Left hindlimb (tissue), 1 donor: Measurements from ENCODE around the gene EYA2.
A peak's percentile ranks its signal among the peaks of the same experiment; 100 is the strongest.
"Not testable (repeated sequence)": the region's sequence is repeated elsewhere in the genome, so short reads cannot be mapped to it uniquely, and the experiment has no call there.

Source experiments
- DNase-seq: peaks from one replicate; pipeline ENCODE4 v3.0.0-alpha.2; 2018

EYA2 gene

GRCh38 chr20:47189060-47189459 lies 294.4 kb downstream of the EYA2 start:
- no peak for DNase-seq

DNA sequence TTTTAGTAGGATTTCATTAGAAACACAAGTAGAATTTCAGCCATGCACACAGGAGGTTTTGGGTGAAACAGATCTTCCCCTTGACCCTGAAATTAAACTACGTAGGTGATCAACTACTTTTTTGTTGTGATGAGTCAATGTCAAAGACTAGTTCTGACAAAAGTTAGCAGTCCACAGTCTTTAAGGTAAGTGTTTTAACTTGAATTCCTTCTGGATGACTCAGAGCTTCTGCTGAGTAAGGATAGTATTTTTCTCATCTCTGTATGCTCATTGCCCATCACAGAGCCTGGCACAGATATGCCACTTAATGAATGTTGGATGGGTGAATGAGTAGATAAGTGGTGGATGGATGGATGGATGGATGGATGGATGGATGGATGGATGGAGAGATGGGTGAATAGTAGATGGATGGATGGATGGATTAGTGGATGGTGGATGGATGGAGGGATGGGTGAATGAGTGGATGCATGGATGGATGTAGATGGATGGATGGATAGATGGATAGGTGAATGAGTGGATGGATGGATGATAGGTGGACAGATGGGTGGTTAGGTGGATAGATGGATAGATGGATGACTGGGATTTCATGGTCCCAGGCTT lies 296.5 kb downstream of the EYA2 start:
- no peak for DNase-seq

DNA sequence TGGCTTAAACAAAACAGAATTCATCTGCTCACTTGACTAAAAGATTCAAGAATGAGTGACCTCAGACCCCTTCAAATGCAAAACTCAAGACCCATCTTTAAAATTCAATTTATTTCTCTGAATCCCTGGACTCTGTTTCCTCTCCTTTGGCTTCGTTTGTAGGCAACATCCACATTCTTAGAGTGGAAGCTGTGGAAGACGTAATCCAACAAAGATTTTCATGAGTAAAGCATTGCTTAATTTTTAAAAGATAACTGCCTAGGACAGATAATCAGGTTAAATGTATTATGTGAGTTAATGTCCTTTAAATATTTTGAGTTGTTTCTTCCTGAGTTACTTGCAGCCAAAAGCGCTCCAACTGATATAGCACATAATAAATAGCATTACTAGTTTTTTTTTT lies 297.3 kb downstream of the EYA2 start:
- no peak for DNase-seq

DNA sequence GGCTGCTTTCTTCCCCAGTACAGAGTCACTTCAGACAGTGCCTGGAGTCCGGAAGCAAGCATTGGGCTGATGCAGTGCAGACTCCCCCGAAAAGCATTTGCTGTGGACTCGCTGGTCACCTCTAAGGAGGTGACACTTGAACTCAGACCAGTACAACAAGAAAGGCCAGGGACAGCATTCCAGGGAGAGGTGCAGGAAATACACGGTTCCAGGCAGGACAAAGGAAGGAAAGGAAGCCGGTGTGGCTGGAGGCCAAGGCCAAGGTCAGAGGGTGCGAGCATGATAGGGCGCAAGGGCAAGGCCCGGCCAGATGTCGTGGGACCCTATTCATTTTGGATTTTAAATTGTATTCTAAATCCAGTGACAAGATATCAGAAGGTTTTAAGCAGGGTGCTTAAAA lies 300.9 kb downstream of the EYA2 start:
- no peak for DNase-seq

GRCh38 chr20:47196091-47197081 lies 301.7 kb downstream of the EYA2 start:
- DNase-seq: peak; percentile 65

- no peak for DNase-seq
These were observed 303.6 kb downstream of the EYA2 start for GRCh38 chr20:47198254-47198671.

- DNase-seq: no peak
These were observed 304.4 kb downstream of the EYA2 start for GRCh38 chr20:47198996-47199552.

DNA sequence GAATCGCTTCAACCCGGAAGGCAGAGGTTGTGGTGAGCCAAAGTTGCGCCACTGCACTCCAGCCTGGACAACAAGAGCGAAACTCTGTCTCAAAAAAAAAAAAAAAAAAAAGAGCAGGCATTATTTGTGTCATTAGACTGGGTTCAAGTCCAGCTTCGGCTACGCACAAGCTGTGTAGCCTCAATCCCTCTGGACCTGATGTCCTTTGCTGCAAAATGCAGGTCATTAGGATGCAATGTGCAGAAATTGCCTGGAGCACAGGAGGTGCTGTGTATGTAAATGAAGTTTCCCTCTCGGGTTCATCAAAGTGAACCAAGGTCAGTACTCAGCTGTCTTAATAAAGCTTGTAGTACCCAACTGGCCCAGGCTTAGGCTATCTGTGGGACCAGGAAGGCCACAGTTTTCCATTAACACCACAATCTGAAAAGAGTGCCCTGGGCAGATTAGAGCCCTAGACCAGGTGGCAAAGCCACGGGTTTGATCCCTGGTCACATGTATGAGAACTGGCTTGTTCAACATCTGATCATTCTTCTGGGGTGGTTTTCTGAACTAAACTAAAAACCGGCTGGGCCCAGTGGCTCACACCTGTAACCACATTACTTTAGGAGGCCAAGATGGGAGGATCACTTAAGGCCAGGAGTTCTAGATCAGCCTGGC lies 306.6 kb downstream of the EYA2 start:
- no peak for DNase-seq

DNA sequence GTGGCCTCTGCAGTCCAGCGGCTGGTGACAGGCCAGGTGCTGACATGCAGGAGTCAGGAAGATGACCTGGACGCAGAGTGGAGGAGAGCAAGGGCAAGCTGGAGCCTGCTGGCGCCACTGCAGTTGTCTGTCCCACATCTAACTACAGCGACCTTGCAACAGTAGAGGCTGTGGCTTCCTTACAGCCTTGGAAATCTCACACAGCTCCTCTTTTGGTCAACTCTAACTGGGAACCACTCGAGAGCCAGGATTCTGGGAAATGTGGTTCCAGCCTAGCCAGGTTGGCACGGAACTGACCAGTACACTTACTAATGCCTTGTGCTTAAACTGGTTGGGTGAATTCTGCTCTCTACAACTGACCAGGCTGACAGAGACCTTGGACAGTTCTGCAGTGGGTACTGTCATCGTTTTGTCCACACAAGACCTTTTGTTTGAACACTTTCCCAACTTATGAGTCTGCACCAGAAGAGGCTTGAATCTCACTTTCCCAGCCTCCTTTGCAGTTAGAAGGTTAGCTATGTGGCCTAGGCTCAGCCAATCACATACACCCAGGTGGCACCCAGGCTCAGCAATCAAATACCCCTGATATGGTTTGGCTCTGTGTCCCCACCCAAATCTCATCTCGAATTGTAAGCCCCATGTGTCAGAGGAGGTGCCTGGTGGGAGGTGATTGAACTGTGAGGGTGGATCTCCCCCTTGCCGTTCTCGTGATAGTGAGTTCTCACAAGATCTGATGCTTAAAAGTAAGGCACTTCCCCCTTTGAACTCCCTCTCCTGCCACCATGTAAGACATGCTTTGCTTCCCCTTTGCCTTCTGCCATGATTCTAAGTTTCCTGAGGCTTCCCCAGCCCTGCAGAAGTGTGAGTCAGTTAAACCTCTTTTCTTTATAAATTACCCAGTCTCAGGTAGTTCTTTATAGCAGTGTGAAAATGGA lies 308.4 kb downstream of the EYA2 start:
- DNase-seq: no peak

- DNase-seq: no peak
These were observed 309.6 kb downstream of the EYA2 start for GRCh38 chr20:47204008-47204849.

DNA sequence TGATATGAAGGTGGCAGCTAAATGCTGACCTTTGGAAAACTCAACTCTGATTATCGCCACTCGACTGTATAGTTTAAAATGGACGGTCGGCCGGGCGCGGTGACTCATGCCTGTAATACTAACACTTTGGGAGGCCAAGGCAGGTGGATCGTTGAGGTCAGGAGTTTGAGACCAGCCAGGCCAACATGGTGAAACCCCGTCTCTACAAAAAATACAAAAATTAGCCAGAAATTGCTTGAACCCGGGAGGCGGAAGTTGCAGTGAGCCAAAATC lies 310.1 kb downstream of the EYA2 start:
- DNase-seq: not testable (repeated sequence)

DNA sequence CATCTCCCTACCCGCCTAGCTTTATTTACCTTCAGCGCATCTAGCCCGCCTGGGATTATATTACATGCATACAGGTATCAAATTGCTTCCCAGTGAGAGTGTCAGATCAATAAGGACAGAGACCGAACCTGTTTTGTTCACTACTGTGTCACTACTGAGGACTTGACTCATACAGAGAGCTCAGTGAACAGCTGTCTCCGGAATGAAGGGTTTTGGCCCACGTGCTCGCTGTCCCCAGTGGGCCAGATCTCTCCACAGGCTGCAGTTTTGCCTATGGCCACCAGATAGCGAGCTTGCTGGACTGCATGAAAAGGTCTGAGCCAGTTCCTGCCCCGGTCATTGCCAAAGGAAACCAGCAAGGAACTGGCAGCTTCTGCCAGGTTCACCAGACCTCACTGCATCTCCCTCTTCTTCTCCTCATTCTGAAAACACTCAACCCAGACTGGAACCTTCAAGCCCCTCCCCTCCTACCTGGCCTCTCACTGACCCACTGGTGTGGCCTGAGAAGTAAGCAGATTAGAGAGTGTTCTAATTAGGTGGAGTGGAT lies 311.0 kb downstream of the EYA2 start:
- DNase-seq: peak; percentile 53

- DNase-seq: not testable (repeated sequence)
These were observed 311.9 kb downstream of the EYA2 start for GRCh38 chr20:47206552-47206951.

DNA sequence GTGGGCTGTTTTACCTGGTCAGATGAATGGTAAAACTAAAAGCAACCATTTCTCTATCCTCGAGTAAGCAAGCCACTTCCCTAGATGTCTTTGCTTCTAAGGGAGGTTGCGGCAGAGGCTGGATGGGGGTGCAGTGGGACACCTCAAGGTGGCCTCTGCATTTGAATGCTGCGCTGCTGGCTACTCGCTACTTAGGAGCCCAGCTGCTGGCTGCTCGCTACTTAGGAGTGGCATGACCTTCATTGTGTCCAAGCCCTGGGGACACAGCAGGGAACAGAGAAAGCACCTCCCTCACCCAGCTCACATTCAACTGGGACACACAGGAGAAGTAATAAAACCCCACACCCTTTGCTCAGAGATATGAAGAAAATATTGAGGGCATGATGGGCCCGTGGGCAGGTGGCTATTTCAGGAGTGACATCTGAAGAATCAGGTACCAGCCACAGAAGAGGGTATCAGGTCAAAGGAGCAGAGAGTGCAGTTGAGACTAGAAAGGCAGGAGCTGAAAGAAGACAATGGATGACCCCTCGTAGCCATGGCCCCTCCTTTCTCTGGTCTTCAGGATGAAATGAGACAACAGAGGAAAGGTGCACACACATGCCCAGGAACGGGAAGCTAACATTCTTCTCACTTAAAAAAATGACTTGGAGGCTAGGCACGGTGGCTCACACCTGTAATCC lies 312.5 kb downstream of the EYA2 start:
- no peak for DNase-seq

GRCh38 chr20:47208534-47209174 lies 314.0 kb downstream of the EYA2 start:
- no peak for DNase-seq

DNA sequence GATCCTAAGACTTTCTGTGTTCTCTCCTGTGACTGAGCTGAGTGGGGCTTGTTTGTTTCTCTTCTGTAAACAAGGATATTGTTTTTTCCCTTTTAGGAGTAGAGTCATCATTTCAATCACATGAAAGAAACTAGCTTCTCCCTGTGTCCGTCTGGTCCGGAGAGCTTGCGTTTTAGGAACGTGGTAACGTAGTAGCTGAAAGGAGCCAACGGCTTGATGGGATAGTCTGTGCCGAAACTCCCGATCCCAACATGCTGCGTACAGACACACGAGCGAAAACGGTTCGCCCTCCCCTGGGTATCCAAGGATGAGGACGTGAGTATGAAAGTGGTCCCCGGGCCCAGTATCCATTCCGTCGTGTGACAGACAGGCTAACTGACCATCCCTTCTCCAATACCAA lies 315.3 kb downstream of the EYA2 start:
- DNase-seq: no peak

DNA sequence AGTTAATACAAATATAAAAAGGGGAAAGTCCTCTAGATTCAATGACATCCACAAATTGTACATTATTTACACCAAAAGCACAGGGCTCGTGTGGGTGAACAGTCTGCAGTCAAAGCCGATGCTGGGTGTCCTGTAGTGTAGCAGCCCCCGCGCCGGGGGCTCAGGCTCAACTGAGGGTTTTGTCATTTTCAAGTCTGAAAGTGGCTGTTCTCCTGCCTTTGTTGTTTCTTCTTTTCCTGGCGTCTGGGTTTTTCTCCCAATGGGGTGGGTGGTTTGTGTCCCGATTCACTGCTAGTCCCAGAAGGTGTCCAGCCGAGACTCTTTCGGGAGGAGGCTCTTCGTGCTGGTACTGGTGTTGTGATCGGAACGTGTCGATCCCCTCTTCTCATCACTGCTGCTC lies 315.8 kb downstream of the EYA2 start:
- DNase-seq: no peak

- no peak for DNase-seq
These were observed 316.4 kb downstream of the EYA2 start for GRCh38 chr20:47211036-47211435.

GRCh38 chr20:47212606-47213207 lies 318.1 kb downstream of the EYA2 start:
- no peak for DNase-seq

GRCh38 chr20:47213966-47214365 lies 319.3 kb downstream of the EYA2 start:
- DNase-seq: no peak
